Endodermal cell (in vitro differentiated cells): ENCODE results near the gene SLC17A9. TPM values are rescaled to one million over a fixed set of nuclear protein-coding genes. Genes with fewer than 3 reads are reported as not detected.
"Not testable (repeated sequence)": the region's sequence is repeated elsewhere in the genome, so short reads cannot be mapped to it uniquely, and the experiment has no call there.

Experiments
- DNase-seq: peaks from one replicate; pipeline ENCODE4 v3.0.0-alpha.2; 2017
- H3K27ac ChIP-seq: 2 replicates; pipeline ENCODE4 v1.5.1; 2013; ENCODE audit warnings: mild to moderate bottlenecking, low read depth, low read length, moderate library complexity
- H3K27me3 ChIP-seq: 2 replicates; pipeline ENCODE4 v1.6.1; 2013; ENCODE audit warnings: mild to moderate bottlenecking, low read length, moderate library complexity; ENCODE audit not compliant: insufficient read depth, control insufficient read depth, poor library complexity, severe bottlenecking
- H3K36me3 ChIP-seq: 2 replicates; pipeline ENCODE4 v1.7.0; 2013; ENCODE audit warnings: mild to moderate bottlenecking, low read length, moderate library complexity; ENCODE audit not compliant: control insufficient read depth, insufficient read depth
- H3K4me1 ChIP-seq: one replicate; pipeline ENCODE4 v1.7.0; 2013; ENCODE audit warnings: low read length; ENCODE audit not compliant: control insufficient read depth, insufficient read depth
- H3K4me3 ChIP-seq: 2 replicates; pipeline ENCODE4 v1.5.1; 2013; ENCODE audit warnings: mild to moderate bottlenecking, low read length, moderate library complexity
- H3K9ac ChIP-seq: 2 replicates; pipeline ENCODE4 v1.6.1; 2013; ENCODE audit warnings: mild to moderate bottlenecking, low read length, moderate library complexity; ENCODE audit not compliant: poor library complexity, severe bottlenecking; ENCODE audit errors: extremely low read depth
- H3K9me3 ChIP-seq: 2 replicates; pipeline ENCODE4 v1.6.1; 2013; ENCODE audit warnings: mild to moderate bottlenecking, low read length, moderate library complexity; ENCODE audit not compliant: control insufficient read depth
- H3K27ac Mint-ChIP-seq: 2 replicates; pipeline ENCODE4 v1.8.0; 2020; ENCODE audit warnings: mixed read lengths
- H3K27me3 Mint-ChIP-seq: 2 replicates; pipeline ENCODE4 v1.8.0; 2021; ENCODE audit warnings: mild to moderate bottlenecking, mixed read lengths; ENCODE audit not compliant: insufficient read depth
- H3K36me3 Mint-ChIP-seq: 2 replicates; pipeline ENCODE4 v1.8.0; 2020; ENCODE audit warnings: low read depth, mixed read lengths
- H3K4me1 Mint-ChIP-seq: 2 replicates; pipeline ENCODE4 v1.8.0; 2020; ENCODE audit warnings: mixed read lengths
- H3K4me3 Mint-ChIP-seq: 2 replicates; pipeline ENCODE4 v1.8.0; 2020; ENCODE audit warnings: mild to moderate bottlenecking, moderate library complexity, mixed read lengths
- H3K9me3 Mint-ChIP-seq: 2 replicates; pipeline ENCODE4 v1.8.0; 2020; ENCODE audit warnings: mild to moderate bottlenecking, mixed read lengths
- WGBS, 2 experiments: methylation state at CpG; one replicate each; pipeline versions ENCODE4 v1.1.5 to v1.1.7; 2013; ENCODE audit warnings: missing lambda C conversion rate in 2 of 2, mixed read lengths in 1 of 2; ENCODE audit not compliant: insufficient coverage in 1 of 2, insufficient read length in 1 of 2; 5-methylcytosine and 5-hydroxymethylcytosine counted together
- total RNA-seq, 2 donors: library from RNA; stranded (reverse); fragmentation: NEBNext Ultra II Directional in 1 of 2; extraction: Animal tissue kit (Norgen Biotek cat#: 25700) in 1 of 2; gene quantifications; 2 replicates in 1 of 2; 3 replicates in 1 of 2; pipeline ENCODE4 v1.2.1, GENCODE V29; 2021
- TF ChIP-seq, protein P1 (sequence below): fragments of 200-600 bp; sonication (generic); conservative IDR thresholded peaks from 2 replicates; pipeline ENCODE4 v1.5.0; 2021; ENCODE audit warnings: antibody characterized with exemption, mild to moderate bottlenecking

SLC17A9 gene
- total RNA-seq, 2 donors from 2014 or later: 8.9 to 10.2 TPM

GRCh38 chr20:62920039-62920645, 32.4 kb upstream of the SLC17A9 start:
- Mint-ChIP-seq H3K36me3 (no peaks in the 10 kb centered on the region), H3K27ac (peak overlapping the region; percentile 82), H3K4me1 (peaks cover 65% of the 10 kb centered on the region), H3K4me3 (no peak overlapping the region), H3K27me3 (no peaks in the 10 kb centered on the region), H3K9me3 (no peaks in the 10 kb centered on the region)
- peak; percentile 35 for DNase-seq
- Histone ChIP-seq H3K27me3 (no peaks in the 10 kb centered on the region), H3K36me3 (peaks cover 11% of the 10 kb centered on the region), H3K4me1 (peaks cover 5% of the 10 kb centered on the region), H3K27ac (no peak overlapping the region), H3K4me3 (no peak overlapping the region), H3K9me3 (no peaks in the 10 kb centered on the region), H3K9ac (no peak overlapping the region)
- TF ChIP-seq, protein P1, sequence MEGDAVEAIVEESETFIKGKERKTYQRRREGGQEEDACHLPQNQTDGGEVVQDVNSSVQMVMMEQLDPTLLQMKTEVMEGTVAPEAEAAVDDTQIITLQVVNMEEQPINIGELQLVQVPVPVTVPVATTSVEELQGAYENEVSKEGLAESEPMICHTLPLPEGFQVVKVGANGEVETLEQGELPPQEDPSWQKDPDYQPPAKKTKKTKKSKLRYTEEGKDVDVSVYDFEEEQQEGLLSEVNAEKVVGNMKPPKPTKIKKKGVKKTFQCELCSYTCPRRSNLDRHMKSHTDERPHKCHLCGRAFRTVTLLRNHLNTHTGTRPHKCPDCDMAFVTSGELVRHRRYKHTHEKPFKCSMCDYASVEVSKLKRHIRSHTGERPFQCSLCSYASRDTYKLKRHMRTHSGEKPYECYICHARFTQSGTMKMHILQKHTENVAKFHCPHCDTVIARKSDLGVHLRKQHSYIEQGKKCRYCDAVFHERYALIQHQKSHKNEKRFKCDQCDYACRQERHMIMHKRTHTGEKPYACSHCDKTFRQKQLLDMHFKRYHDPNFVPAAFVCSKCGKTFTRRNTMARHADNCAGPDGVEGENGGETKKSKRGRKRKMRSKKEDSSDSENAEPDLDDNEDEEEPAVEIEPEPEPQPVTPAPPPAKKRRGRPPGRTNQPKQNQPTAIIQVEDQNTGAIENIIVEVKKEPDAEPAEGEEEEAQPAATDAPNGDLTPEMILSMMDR: no peak
- 83 to 94% methylated on average over 10 of the region's 10 CpGs for WGBS, 2 experiments

- H3K4me1 Mint-ChIP-seq: peaks cover 60% of the 10 kb centered on the region
- no peak overlapping the region for H3K4me3 Mint-ChIP-seq
- Histone ChIP-seq H3K9ac (no peak overlapping the region), H3K4me1 (peaks cover 5% of the 10 kb centered on the region), H3K27ac (no peak overlapping the region), H3K36me3 (peaks cover 11% of the 10 kb centered on the region), H3K27me3 (no peaks in the 10 kb centered on the region), H3K4me3 (no peak overlapping the region), H3K9me3 (no peaks in the 10 kb centered on the region)
- no peaks in the 10 kb centered on the region for H3K36me3 Mint-ChIP-seq
- H3K27ac Mint-ChIP-seq: peak overlapping the region; percentile 52
- H3K9me3 Mint-ChIP-seq: no peaks in the 10 kb centered on the region
- TF ChIP-seq, protein P1: peak; percentile 80
- H3K27me3 Mint-ChIP-seq: no peaks in the 10 kb centered on the region
- peak; percentile 87 for DNase-seq
- WGBS, 2 experiments: 63% methylated on average over 2 to 8 of the region's 8 CpGs
Measured at GRCh38 chr20:62921119-62921687, 31.3 kb upstream of the SLC17A9 start.

GRCh38 chr20:62922451-62922921, 30.0 kb upstream of the SLC17A9 start:
- H3K27ac ChIP-seq: no peak overlapping the region

GRCh38 chr20:62923059-62923668, 29.3 kb upstream of the SLC17A9 start:
- H3K9ac ChIP-seq, H3K36me3 ChIP-seq, H3K36me3 Mint-ChIP-seq, H3K27ac ChIP-seq, H3K4me1 ChIP-seq, H3K27me3 Mint-ChIP-seq, H3K4me3 Mint-ChIP-seq, H3K9me3 Mint-ChIP-seq, H3K9me3 ChIP-seq, H3K27me3 ChIP-seq: not testable (repeated sequence)
- 79 to 91% methylated on average over 10 to 17 of the region's 17 CpGs for WGBS, 2 experiments
- peak overlapping the region; percentile 97 for H3K4me3 ChIP-seq
- Mint-ChIP-seq H3K4me1 (peaks cover 53% of the 10 kb centered on the region), H3K27ac (peak overlapping the region; percentile 68)
- peak; percentile 76 for DNase-seq

More at GRCh38 chr20:62922451-62922921, 30.0 kb upstream of the SLC17A9 start:
- Mint-ChIP-seq H3K27ac (peak overlapping the region; percentile 68), H3K9me3 (no peaks in the 10 kb centered on the region), H3K4me1 (peaks cover 54% of the 10 kb centered on the region), H3K27me3 (no peaks in the 10 kb centered on the region), H3K4me3 (no peak overlapping the region), H3K36me3 (no peaks in the 10 kb centered on the region)
- Histone ChIP-seq H3K9me3 (no peaks in the 10 kb centered on the region), H3K4me3 (no peak overlapping the region), H3K4me1 (peaks cover 7% of the 10 kb centered on the region), H3K36me3 (peaks cover 1% of the 10 kb centered on the region), H3K27me3 (no peaks in the 10 kb centered on the region), H3K9ac (no peak overlapping the region)
- DNase-seq: peak; percentile 46
- 94 to 98% methylated on average over 13 to 14 of the region's 14 CpGs for WGBS, 2 experiments
- TF ChIP-seq, protein P1: no peak
